ENCODE data around the gene SMG6.

The SMG6 gene

GRCh38 chr17:2346475-2346874 is 42.9 kb upstream of the SMG6 start:
- TF ChIP-seq EZH2 (IDR thresholded peaks at IDR 0.05; ENCODE audit: borderline replicate concordance, low read length) (no peak), CTCF (IDR thresholded peaks at IDR 0.05; ENCODE audit: low read length) (no peak)
- H2AFZ ChIP-seq (ENCODE audit: low read length), result no peak overlapping the region
- no peak overlapping the region for H3K4me3 ChIP-seq (ENCODE audit: low read depth, low read length, poor library complexity, severe bottlenecking)
- H4K20me1 ChIP-seq (ENCODE audit: insufficient read depth, low read length), result no peaks in the 10 kb centered on the region
- H3K9me2 ChIP-seq (ENCODE audit: low read depth, low read length), result no peaks in the 10 kb centered on the region
- no peaks in the 10 kb centered on the region for H3K79me2 ChIP-seq (ENCODE audit: insufficient read depth, low read length)
- no peaks in the 10 kb centered on the region for H3F3A ChIP-seq (ENCODE audit: insufficient read depth, low read length)
- no peak overlapping the region for H3K27ac ChIP-seq (ENCODE audit: low read depth, low read length, poor library complexity, severe bottlenecking)
- no peaks in the 10 kb centered on the region for H3K9me3 ChIP-seq (ENCODE audit: low read length)
- no peak overlapping the region for H3K4me2 ChIP-seq (ENCODE audit: low read length)
- no peaks in the 10 kb centered on the region for H3K27me3 ChIP-seq (ENCODE audit: insufficient read depth, low read length)
- H3K36me3 ChIP-seq (ENCODE audit: insufficient read depth, low read length), result peaks cover 37% of the 10 kb centered on the region
- H3K9ac ChIP-seq (ENCODE audit: low read length), result no peak overlapping the region
- H3K4me1 ChIP-seq (ENCODE audit: insufficient read depth, low read length, severe bottlenecking), result no peaks in the 10 kb centered on the region

GRCh38 chr17:2344528-2344927 is 40.9 kb upstream of the SMG6 start:
- H3K36me3 ChIP-seq (ENCODE audit: insufficient read depth, low read length), result peaks cover 41% of the 10 kb centered on the region
- no peaks in the 10 kb centered on the region for H3F3A ChIP-seq (ENCODE audit: insufficient read depth, low read length)
- H3K27ac ChIP-seq (ENCODE audit: low read depth, low read length, poor library complexity, severe bottlenecking), result no peak overlapping the region
- no peaks in the 10 kb centered on the region for H3K4me1 ChIP-seq (ENCODE audit: insufficient read depth, low read length, severe bottlenecking)
- no peaks in the 10 kb centered on the region for H4K20me1 ChIP-seq (ENCODE audit: insufficient read depth, low read length)
- H2AFZ ChIP-seq (ENCODE audit: low read length), result no peak overlapping the region
- no peaks in the 10 kb centered on the region for H3K9me3 ChIP-seq (ENCODE audit: low read length)
- no peaks in the 10 kb centered on the region for H3K79me2 ChIP-seq (ENCODE audit: insufficient read depth, low read length)
- H3K27me3 ChIP-seq (ENCODE audit: insufficient read depth, low read length), result no peaks in the 10 kb centered on the region
- no peak overlapping the region for H3K4me2 ChIP-seq (ENCODE audit: low read length)
- H3K4me3 ChIP-seq (ENCODE audit: low read depth, low read length, poor library complexity, severe bottlenecking), result no peak overlapping the region
- H3K9ac ChIP-seq (ENCODE audit: low read length), result no peak overlapping the region
- no peaks in the 10 kb centered on the region for H3K9me2 ChIP-seq (ENCODE audit: low read depth, low read length)
- TF ChIP-seq CTCF (IDR thresholded peaks at IDR 0.05; ENCODE audit: low read length) (no peak), EZH2 (IDR thresholded peaks at IDR 0.05; ENCODE audit: borderline replicate concordance, low read length) (no peak)

- no peak for TF ChIP-seq CTCF (IDR thresholded peaks at IDR 0.05; ENCODE audit: low read length)
- no peak for TF ChIP-seq EZH2 (IDR thresholded peaks at IDR 0.05; ENCODE audit: borderline replicate concordance, low read length)
- Histone ChIP-seq H3K4me1 (ENCODE audit: insufficient read depth, low read length, severe bottlenecking) (peaks cover 1% of the 10 kb centered on the region), H3K27me3 (ENCODE audit: insufficient read depth, low read length) (no peaks in the 10 kb centered on the region), H3K9me3 (ENCODE audit: low read length) (no peaks in the 10 kb centered on the region), H3K9ac (ENCODE audit: low read length) (no peak overlapping the region), H3K4me3 (ENCODE audit: low read depth, low read length, poor library complexity, severe bottlenecking) (no peak overlapping the region), H3F3A (ENCODE audit: insufficient read depth, low read length) (no peaks in the 10 kb centered on the region), H2AFZ (ENCODE audit: low read length) (no peak overlapping the region), H3K9me2 (ENCODE audit: low read depth, low read length) (no peaks in the 10 kb centered on the region), H3K79me2 (ENCODE audit: insufficient read depth, low read length) (no peaks in the 10 kb centered on the region), H3K36me3 (ENCODE audit: insufficient read depth, low read length) (peaks cover 41% of the 10 kb centered on the region), H3K27ac (ENCODE audit: low read depth, low read length, poor library complexity, severe bottlenecking) (no peak overlapping the region), H3K4me2 (ENCODE audit: low read length) (no peak overlapping the region), H4K20me1 (ENCODE audit: insufficient read depth, low read length) (no peaks in the 10 kb centered on the region)
These were observed 39.8 kb upstream of the SMG6 start for GRCh38 chr17:2343421-2343820.

Data from OCI-LY1 (cell line).